GM12892 (cell line): ENCODE data around the gene GAB2.
"Not testable (repeated sequence)": the region's sequence is repeated elsewhere in the genome, so short reads cannot be mapped to it uniquely, and the experiment has no call there.

ENCODE experiments used
- DNase-seq: peaks from one replicate; pipeline ENCODE4 v3.0.0; 2011; ENCODE audit not compliant: insufficient read length
- FAIRE-seq: peaks from 2 replicates; lab custom pipeline; 2011; peaks lifted over from hg19 to GRCh38; lab: Jason Lieb, UNC
- POLR2A ChIP-seq: IDR thresholded peaks from 2 replicates; pipeline ENCODE4 v1.6.1; 2011; ENCODE audit warnings: low read depth, low read length, control low read depth
- POLR2AphosphoS5 ChIP-seq: IDR thresholded peaks from 2 replicates; pipeline ENCODE4 v1.6.1; 2011; ENCODE audit warnings: low read depth, low read length, control low read depth
- TAF1 ChIP-seq: IDR thresholded peaks from 2 replicates; pipeline ENCODE4 v1.6.1; 2011; ENCODE audit warnings: low read depth, mild to moderate bottlenecking, control low read depth, low read length, borderline replicate concordance

Gene GAB2

GRCh38 chr11:78292109-78292803, 125.4 kb downstream of the GAB2 start:
- DNase-seq (no peak), FAIRE-seq (no peak)
- TF ChIP-seq TAF1, result no peak
- TF ChIP-seq POLR2AphosphoS5, result no peak

- TF ChIP-seq POLR2A (no peak), TAF1 (no peak), POLR2AphosphoS5 (no peak)
- DNase-seq, result no peak
- FAIRE-seq, result no peak
Observed at GRCh38 chr11:78291503-78292108, 126.0 kb downstream of the GAB2 start.

DNA sequence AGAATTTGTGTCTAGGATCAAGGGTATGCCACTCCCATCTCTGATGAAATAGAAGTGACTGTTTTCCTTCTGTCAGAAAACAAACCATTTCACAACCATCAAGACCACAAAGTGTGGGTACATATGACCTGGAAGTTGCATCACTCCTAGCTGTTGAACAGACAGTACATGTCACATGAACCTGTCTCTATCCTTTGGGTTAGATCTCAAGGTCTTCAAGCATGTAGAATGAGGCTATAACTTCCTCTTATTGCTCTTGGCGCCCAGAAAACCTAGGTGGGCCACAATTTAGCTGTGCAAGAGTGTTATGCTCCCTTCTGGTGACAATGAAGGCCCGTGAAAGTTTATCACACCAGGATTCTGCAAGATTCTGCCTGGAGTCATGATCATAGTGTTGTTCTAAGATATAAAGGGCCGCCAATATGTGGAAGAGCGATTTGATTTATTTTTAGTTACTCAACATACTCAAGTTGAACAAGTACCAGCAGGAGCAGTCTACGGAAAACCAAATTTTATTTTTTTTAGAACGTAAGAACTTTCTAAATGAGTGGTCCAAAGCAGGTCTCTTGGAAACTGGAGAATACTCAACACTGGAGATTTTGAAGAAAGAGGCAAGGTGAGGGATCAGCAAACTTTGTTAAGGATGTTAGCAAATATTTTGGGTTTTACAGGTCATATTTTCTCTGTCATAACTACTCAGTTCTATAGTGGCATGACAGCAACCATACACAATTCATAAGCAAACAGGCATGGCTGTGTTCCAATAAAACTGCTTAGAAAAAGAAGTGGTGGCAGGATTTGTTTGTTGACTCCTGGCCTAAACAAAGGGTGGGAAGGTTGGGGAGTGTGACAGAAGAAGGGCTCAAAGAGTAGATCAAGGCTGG, 127.1 kb downstream of the GAB2 start:
- DNase-seq (no peak), FAIRE-seq (no peak)
- no peak for TF ChIP-seq TAF1
- TF ChIP-seq POLR2AphosphoS5, result no peak
- no peak for TF ChIP-seq POLR2A

GRCh38 chr11:78289552-78290292, 127.9 kb downstream of the GAB2 start:
- TF ChIP-seq POLR2AphosphoS5 (no peak), TAF1 (no peak), POLR2A (no peak)
- FAIRE-seq (no peak), DNase-seq (no peak)

- FAIRE-seq (no peak), DNase-seq (no peak)
Observed at GRCh38 chr11:78284260-78284659, 133.4 kb downstream of the GAB2 start.

GRCh38 chr11:78282821-78283220, 134.8 kb downstream of the GAB2 start:
- TF ChIP-seq TAF1 (no peak), POLR2A (no peak), POLR2AphosphoS5 (no peak)
- no peak for DNase-seq
- no peak for FAIRE-seq

More at GRCh38 chr11:78284260-78284659, 133.4 kb downstream of the GAB2 start:
- TF ChIP-seq POLR2A (no peak), TAF1 (no peak), POLR2AphosphoS5 (no peak)

DNA sequence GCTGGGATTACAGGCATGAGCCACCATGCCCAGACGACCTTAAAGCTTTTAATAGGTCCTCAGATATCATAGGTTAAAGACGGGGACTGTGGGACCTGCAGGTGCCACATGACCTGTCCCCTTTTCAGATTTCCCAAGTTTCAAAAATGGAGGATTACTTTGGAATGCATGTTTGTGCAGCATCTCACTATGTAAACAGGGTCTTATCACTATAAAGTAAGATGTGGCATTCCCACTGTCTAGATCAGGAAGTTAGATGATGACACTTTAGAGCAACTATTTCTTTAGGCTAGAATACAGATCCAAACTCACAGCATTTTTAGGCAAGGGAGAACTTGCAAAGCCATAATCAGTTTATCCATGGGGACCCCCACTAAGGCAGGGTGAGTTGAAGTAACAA, 136.1 kb downstream of the GAB2 start:
- no peak for DNase-seq
- no peak for FAIRE-seq
- TF ChIP-seq POLR2AphosphoS5 (no peak), TAF1 (no peak), POLR2A (no peak)

- FAIRE-seq, result no peak
- DNase-seq, result no peak
- TF ChIP-seq POLR2AphosphoS5 (no peak), POLR2A (no peak), TAF1 (no peak)
Observed at GRCh38 chr11:78277314-78277994, 140.2 kb downstream of the GAB2 start.

GRCh38 chr11:78276311-78276710, 141.3 kb downstream of the GAB2 start:
- DNase-seq (no peak), FAIRE-seq (no peak)
- TF ChIP-seq POLR2A (no peak), TAF1 (no peak), POLR2AphosphoS5 (no peak)

- TF ChIP-seq TAF1 (no peak), POLR2A (no peak), POLR2AphosphoS5 (no peak)
- no peak for FAIRE-seq
- no peak for DNase-seq
Observed at GRCh38 chr11:78274739-78275138, 142.9 kb downstream of the GAB2 start.

GRCh38 chr11:78272625-78273269, 144.9 kb downstream of the GAB2 start:
- FAIRE-seq, DNase-seq: not testable (repeated sequence)

DNA sequence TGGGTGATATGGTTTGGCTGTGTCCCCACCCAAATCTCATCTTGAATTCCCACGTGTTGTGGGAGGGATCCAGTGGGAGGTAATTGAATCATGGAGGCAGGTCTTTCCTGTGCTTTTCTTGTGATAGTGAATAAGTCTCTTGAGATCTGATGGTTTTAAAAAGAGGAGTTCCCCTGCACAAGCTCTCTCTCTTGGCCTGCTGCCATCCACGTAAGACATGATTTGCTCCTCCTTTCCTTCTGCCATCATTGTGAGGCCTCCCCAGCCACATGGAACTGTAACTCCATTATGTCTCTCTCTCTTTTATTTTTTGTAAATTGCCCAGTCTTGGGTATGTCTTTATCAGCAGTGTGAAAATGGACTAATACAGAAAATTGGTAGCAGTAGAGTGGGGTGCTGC, 145.8 kb downstream of the GAB2 start:
- DNase-seq, FAIRE-seq: not testable (repeated sequence)
